DMS153 (cell line): ENCODE measurements around the gene NEK6.
"Not testable (repeated sequence)": the region's sequence is repeated elsewhere in the genome, so short reads cannot be mapped to it uniquely, and the experiment has no call there.

Source experiments
- DNase-seq: peaks from one replicate; lab custom pipeline; 2025; lab: John Stamatoyannopoulos, UW

Gene NEK6

GRCh38 chr9:124228516-124228915 is 29.2 kb upstream of the NEK6 start:
- DNase-seq: no peak

GRCh38 chr9:124231095-124231737 is 26.5 kb upstream of the NEK6 start:
- no peak for DNase-seq

GRCh38 chr9:124238546-124239140 is 19.1 kb upstream of the NEK6 start:
- DNase-seq: no peak

- DNase-seq: no peak
Measured at GRCh38 chr9:124239249-124240073, 18.3 kb upstream of the NEK6 start.

- no peak for DNase-seq
Measured at GRCh38 chr9:124242331-124243194, 15.2 kb upstream of the NEK6 start.

- not testable (repeated sequence) for DNase-seq
Measured at GRCh38 chr9:124247393-124247792, 10.4 kb upstream of the NEK6 start.

- no peak for DNase-seq
Measured at GRCh38 chr9:124248066-124248465, 9.7 kb upstream of the NEK6 start.

- DNase-seq: no peak
Measured at GRCh38 chr9:124248960-124249359, 8.8 kb upstream of the NEK6 start.

- no peak for DNase-seq
Measured at GRCh38 chr9:124251204-124251603, 6.5 kb upstream of the NEK6 start.

GRCh38 chr9:124251605-124252378 is 6.0 kb upstream of the NEK6 start:
- no peak for DNase-seq

- not testable (repeated sequence) for DNase-seq
Measured at GRCh38 chr9:124252878-124253277, 4.9 kb upstream of the NEK6 start.

- DNase-seq: no peak
Measured at GRCh38 chr9:124254261-124254682, 3.5 kb upstream of the NEK6 start.

GRCh38 chr9:124255222-124255621 is 2.5 kb upstream of the NEK6 start:
- no peak for DNase-seq

- DNase-seq: no peak
Measured at GRCh38 chr9:124256517-124257069, 1.2 kb upstream of the NEK6 start.

- no peak for DNase-seq
Measured at GRCh38 chr9:124257070-124257843, 492 bp upstream of the NEK6 start.

GRCh38 chr9:124258607-124259157 is 933 bp downstream of the NEK6 start:
- no peak for DNase-seq

GRCh38 chr9:124259158-124259808 is 1.5 kb downstream of the NEK6 start:
- DNase-seq: no peak

- no peak for DNase-seq
Measured at GRCh38 chr9:124260769-124261603, 3.2 kb downstream of the NEK6 start.
